SJSA1 (cell line): ENCODE data around the gene KIF26B. TPM values are rescaled to one million over a fixed set of nuclear protein-coding genes. Genes with fewer than 3 reads are reported as not detected.
"Not testable (repeated sequence)": the region's sequence is repeated elsewhere in the genome, so short reads cannot be mapped to it uniquely, and the experiment has no call there.

ENCODE experiments used
- DNase-seq, 2 experiments: peaks; one replicate each; pipeline ENCODE4 v3.0.0-alpha.2; 2015 to 2020; ENCODE audit warnings: low spot score in 2 of 2, low read depth in 1 of 2
- H3K27ac ChIP-seq: fragments of 250-450 bp; sonication (Bioruptor Pico); 2 replicates; pipeline ENCODE4 v1.5.1; 2020; ENCODE audit warnings: mild to moderate bottlenecking, moderate library complexity
- H3K27me3 ChIP-seq: fragments of 250-450 bp; sonication (Bioruptor Pico); replicated peaks from 2 replicates; pipeline ENCODE4 v1.5.1; 2020; ENCODE audit warnings: mild to moderate bottlenecking, moderate library complexity
- H3K36me3 ChIP-seq: fragments of 250-450 bp; sonication (Bioruptor Pico); 2 replicates; pipeline ENCODE4 v1.5.1; 2020; ENCODE audit warnings: mild to moderate bottlenecking
- H3K4me1 ChIP-seq: fragments of 250-450 bp; sonication (Bioruptor Pico); replicated peaks from 2 replicates; pipeline ENCODE4 v1.6.1; 2021; ENCODE audit warnings: mild to moderate bottlenecking
- H3K4me3 ChIP-seq: fragments of 250-450 bp; sonication (Bioruptor Pico); 2 replicates; pipeline ENCODE4 v1.5.1; 2020; ENCODE audit warnings: mild to moderate bottlenecking
- H3K9me3 ChIP-seq: fragments of 250-450 bp; sonication (Bioruptor Pico); replicated peaks from 2 replicates; pipeline ENCODE4 v1.5.1; 2020; ENCODE audit warnings: mild to moderate bottlenecking
- total RNA-seq: library from RNA; depleted of rRNA; stranded (reverse); fragments of >200 nt; shearing (Covaris generic); gene quantifications from 2 replicates; pipeline ENCODE4 v1.2.3, GENCODE V29; 2014

KIF26B gene
- total RNA-seq, 1 experiment from 2014 or later: 5.9 TPM

DNA sequence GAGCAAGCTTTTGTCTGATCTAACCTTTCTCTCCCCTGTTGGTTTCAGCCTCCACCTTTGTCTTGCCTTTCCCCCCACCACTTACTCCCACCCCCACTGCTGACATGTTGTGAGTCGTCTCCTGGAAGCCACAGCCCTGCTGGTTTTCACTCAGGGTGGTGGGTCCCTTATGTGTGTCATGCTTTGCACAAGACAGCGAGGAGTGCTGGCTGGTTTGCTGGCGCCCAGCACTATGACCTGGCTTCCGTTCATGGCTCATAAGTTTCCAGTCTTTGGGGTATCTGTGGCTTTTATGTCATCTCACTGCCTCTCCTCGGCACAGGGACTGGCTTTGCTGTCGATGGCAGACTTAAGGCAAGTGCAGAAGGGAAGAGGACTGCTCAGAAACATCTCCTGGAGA, 177.7 kb downstream of the KIF26B start:
- Histone ChIP-seq H3K36me3 (no peaks in the 10 kb centered on the region), H3K4me1 (no peaks in the 10 kb centered on the region), H3K27ac (no peak overlapping the region), H3K27me3 (no peaks in the 10 kb centered on the region), H3K4me3 (no peak overlapping the region), H3K9me3 (no peaks in the 10 kb centered on the region)
- no peak for DNase-seq

GRCh38 chr1:245334235-245334634, 179.4 kb downstream of the KIF26B start:
- Histone ChIP-seq H3K4me3 (no peak overlapping the region), H3K36me3 (no peaks in the 10 kb centered on the region), H3K27me3 (no peaks in the 10 kb centered on the region), H3K4me1 (no peaks in the 10 kb centered on the region), H3K27ac (no peak overlapping the region), H3K9me3 (no peaks in the 10 kb centered on the region)
- DNase-seq: no peak

DNA sequence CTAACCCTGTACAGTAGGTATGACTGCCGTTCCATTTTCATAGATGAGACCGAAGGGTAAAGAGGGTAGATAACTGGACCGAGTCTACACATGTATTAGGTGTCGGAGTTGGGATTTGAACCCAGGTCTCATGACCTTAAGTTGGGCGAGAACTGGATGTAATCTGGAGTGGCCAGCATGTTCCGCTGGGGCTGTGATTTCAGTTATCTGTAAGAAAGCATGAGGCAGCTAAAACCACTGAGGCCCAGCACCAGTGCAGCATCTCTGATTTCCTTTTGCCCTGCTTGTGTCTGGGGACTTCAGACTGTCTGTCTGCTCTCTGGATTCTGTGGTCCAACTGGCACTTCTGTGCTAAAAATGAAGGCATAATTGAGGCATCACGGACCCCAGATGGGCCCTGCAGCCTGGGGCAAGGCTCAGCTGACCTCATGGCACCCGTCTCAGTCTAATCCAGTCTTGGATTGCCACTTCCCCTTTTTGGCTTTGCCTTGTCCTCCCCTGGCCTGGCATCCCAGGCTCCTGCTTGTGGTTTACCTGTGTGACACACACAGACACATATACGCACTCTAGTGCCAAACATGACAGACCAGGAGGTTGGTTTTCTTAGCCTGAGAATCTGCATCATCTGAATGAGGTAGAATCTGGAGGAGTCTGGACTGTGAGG, 180.2 kb downstream of the KIF26B start:
- no peak for DNase-seq
- Histone ChIP-seq H3K36me3 (no peaks in the 10 kb centered on the region), H3K27ac (no peak overlapping the region), H3K27me3 (no peaks in the 10 kb centered on the region), H3K4me3 (no peak overlapping the region), H3K4me1 (no peaks in the 10 kb centered on the region), H3K9me3 (no peaks in the 10 kb centered on the region)

- not testable (repeated sequence) for H3K27me3 ChIP-seq, H3K9me3 ChIP-seq, DNase-seq, H3K27ac ChIP-seq, H3K4me1 ChIP-seq, H3K4me3 ChIP-seq, H3K36me3 ChIP-seq
Observed at GRCh38 chr1:245335684-245336083, 180.9 kb downstream of the KIF26B start.

- H3K27me3 ChIP-seq: no peaks in the 10 kb centered on the region
- peaks cover 1% of the 10 kb centered on the region; the same call in 1 of the 2 replicates for H3K4me1 ChIP-seq
- DNase-seq: no peak
- H3K36me3 ChIP-seq: no peaks in the 10 kb centered on the region
- H3K4me3 ChIP-seq: no peak overlapping the region
- no peak overlapping the region for H3K27ac ChIP-seq
- H3K9me3 ChIP-seq: no peaks in the 10 kb centered on the region
Observed at GRCh38 chr1:245336149-245336983, 181.6 kb downstream of the KIF26B start.

GRCh38 chr1:245336984-245337355, 182.2 kb downstream of the KIF26B start:
- not testable (repeated sequence) for H3K4me1 ChIP-seq, H3K27me3 ChIP-seq, H3K9me3 ChIP-seq, H3K36me3 ChIP-seq, H3K4me3 ChIP-seq, DNase-seq, H3K27ac ChIP-seq

- Histone ChIP-seq H3K9me3 (no peaks in the 10 kb centered on the region), H3K27ac (no peak overlapping the region), H3K4me3 (no peak overlapping the region), H3K4me1 (peaks cover 5% of the 10 kb centered on the region), H3K36me3 (no peaks in the 10 kb centered on the region), H3K27me3 (no peaks in the 10 kb centered on the region)
- no peak for DNase-seq
Observed at GRCh38 chr1:245337829-245338484, 183.2 kb downstream of the KIF26B start.

GRCh38 chr1:245338485-245338877, 183.7 kb downstream of the KIF26B start:
- H3K36me3 ChIP-seq: no peaks in the 10 kb centered on the region
- peaks cover 5% of the 10 kb centered on the region for H3K4me1 ChIP-seq
- H3K4me3 ChIP-seq: no peak overlapping the region
- no peaks in the 10 kb centered on the region for H3K9me3 ChIP-seq
- DNase-seq: no peak
- no peaks in the 10 kb centered on the region for H3K27me3 ChIP-seq
- no peak overlapping the region for H3K27ac ChIP-seq

DNA sequence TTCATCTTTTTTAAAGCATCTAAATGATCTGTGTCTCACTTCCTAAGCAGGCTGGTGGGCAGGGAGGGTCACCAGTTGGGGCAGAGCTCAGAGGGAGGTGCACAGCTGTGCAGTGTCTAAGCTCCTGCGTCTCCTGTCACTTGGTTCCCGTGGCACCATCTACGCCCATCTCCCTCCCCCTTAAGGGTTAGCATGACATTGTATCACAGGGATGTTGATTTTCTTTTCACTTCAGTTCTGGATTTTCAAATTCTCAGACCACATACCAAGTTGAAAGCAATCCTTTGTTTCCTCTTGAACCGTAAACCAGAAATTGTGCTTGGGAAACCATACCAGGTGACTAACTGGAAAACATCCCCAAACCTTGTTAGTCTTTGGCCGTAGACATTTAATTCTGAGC, 187.0 kb downstream of the KIF26B start:
- Histone ChIP-seq H3K4me1 (peaks cover 5% of the 10 kb centered on the region), H3K27me3 (no peaks in the 10 kb centered on the region), H3K36me3 (no peaks in the 10 kb centered on the region), H3K4me3 (no peak overlapping the region), H3K27ac (no peak overlapping the region), H3K9me3 (no peaks in the 10 kb centered on the region)
- peak in 1 of 2 experiments; percentile 41 for DNase-seq

DNA sequence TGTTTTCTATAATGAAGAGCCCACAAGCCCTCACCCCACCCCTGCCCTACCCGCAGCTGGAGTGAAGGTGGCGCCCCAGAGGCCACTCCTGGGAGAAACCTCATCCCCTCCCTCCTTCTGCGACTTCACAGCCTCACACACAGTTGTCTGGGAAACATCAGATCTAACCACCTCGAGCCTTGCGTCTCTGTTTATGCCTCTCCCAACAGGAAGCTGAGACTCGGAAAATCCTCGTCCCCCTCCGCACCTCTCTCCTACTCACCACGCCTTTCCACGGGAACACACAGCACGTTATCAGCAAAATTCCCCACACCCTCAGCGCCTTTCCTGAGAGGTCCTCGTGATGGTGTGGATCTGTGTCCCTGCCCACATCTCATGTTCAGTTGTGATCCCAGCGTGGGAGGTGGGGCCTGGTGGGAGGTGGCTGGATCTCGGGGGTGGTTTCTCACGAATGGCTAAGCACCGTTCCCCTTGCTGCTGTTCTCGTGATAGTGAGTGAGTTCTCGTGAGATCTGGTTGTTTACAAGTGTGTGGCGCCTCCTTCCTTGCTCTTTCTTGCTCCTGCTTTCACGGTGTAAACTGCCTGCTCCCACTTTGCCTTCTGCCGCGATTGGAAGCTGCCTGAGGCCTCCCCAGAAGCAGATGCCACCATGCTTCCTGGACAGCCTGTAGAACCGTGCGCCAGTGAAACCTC, 190.6 kb downstream of the KIF26B start:
- no peaks in the 10 kb centered on the region for H3K9me3 ChIP-seq
- H3K27ac ChIP-seq: no peak overlapping the region
- H3K36me3 ChIP-seq: no peaks in the 10 kb centered on the region
- DNase-seq: no peak
- peaks cover 5% of the 10 kb centered on the region for H3K4me1 ChIP-seq
- no peak overlapping the region for H3K4me3 ChIP-seq
- no peaks in the 10 kb centered on the region for H3K27me3 ChIP-seq

GRCh38 chr1:245348626-245349025, 193.8 kb downstream of the KIF26B start:
- Histone ChIP-seq H3K4me3 (no peak overlapping the region), H3K4me1 (no peaks in the 10 kb centered on the region), H3K9me3 (no peaks in the 10 kb centered on the region), H3K27ac (no peak overlapping the region), H3K36me3 (no peaks in the 10 kb centered on the region), H3K27me3 (no peaks in the 10 kb centered on the region)
- no peak for DNase-seq

DNA sequence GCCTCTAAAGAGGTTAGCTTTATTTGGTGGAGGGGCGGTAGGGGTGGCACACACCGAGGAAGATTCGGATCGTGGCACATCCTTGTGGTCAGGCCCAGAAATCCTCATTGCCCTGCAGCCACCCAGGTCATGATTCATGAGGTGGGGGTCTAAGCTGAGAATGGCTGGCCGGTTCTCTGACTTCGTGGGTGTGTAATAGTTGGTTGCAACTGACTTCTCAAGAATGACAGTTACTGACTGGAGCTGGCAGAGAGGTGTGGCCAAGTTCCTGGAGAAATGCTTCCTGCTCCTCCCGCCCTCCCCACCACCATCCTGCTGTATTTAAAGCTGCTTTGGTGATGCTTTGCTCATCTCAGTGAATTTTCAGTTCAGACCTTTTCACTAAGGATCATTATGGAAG, 198.6 kb downstream of the KIF26B start:
- no peaks in the 10 kb centered on the region for H3K9me3 ChIP-seq
- no peaks in the 10 kb centered on the region for H3K4me1 ChIP-seq
- no peaks in the 10 kb centered on the region for H3K27me3 ChIP-seq
- H3K27ac ChIP-seq: no peak overlapping the region
- H3K36me3 ChIP-seq: no peaks in the 10 kb centered on the region
- H3K4me3 ChIP-seq: no peak overlapping the region
- DNase-seq: no peak

- no peak overlapping the region for H3K4me3 ChIP-seq
- H3K4me1 ChIP-seq: no peaks in the 10 kb centered on the region
- no peaks in the 10 kb centered on the region for H3K9me3 ChIP-seq
- no peaks in the 10 kb centered on the region for H3K27me3 ChIP-seq
- no peaks in the 10 kb centered on the region for H3K36me3 ChIP-seq
- no peak for DNase-seq
- no peak overlapping the region for H3K27ac ChIP-seq
Observed at GRCh38 chr1:245353915-245354775, 199.4 kb downstream of the KIF26B start.
